H1 (cell line): ENCODE measurements around the gene CYYR1. TPM values are rescaled to one million over a fixed set of nuclear protein-coding genes. Genes with fewer than 3 reads are reported as not detected.

Experiments
- CTCF ChIA-PET: fragments of 300-600 bp; sonication (Branson Sonifier 250); formaldehyde crosslinking; loops from one replicate; lab custom pipeline; 2021; ENCODE audit not compliant: partially characterized antibody; lab: Charles Lee
- POLR2A ChIA-PET: fragments of 300-600 bp; sonication (Branson Sonifier 250); formaldehyde crosslinking; loops from one replicate; lab custom pipeline; 2021; ENCODE audit warnings: inconsistent platforms; ENCODE audit not compliant: partially characterized antibody; lab: Charles Lee
- DNase-seq, 2 experiments: peaks; one replicate each; pipeline versions ENCODE4 v3.0.0 to v3.0.0-alpha.2; 2010 to 2022; ENCODE audit warnings: low spot score in 2 of 2, low read depth in 1 of 2, mixed read lengths in 1 of 2
- FAIRE-seq: peaks from 2 replicates; lab custom pipeline; 2011; peaks lifted over from hg19 to GRCh38; lab: Jason Lieb, UNC
- H2AFZ ChIP-seq: 2 replicates; pipeline ENCODE4 v1.8.1; 2012; ENCODE audit warnings: low read length, inconsistent platforms
- H2AK5ac ChIP-seq: 2 replicates; pipeline ENCODE4 v1.6.1; 2013; ENCODE audit warnings: low read depth, low read length
- H2BK120ac ChIP-seq: replicated peaks from 2 replicates; pipeline ENCODE3; 2013; ENCODE audit warnings: low read depth, low read length, inconsistent platforms
- H2BK12ac ChIP-seq: 2 replicates; pipeline ENCODE4 v1.6.1; 2013; ENCODE audit warnings: low read depth, low read length
- H2BK15ac ChIP-seq: 2 replicates; pipeline ENCODE4 v1.6.1; 2013; ENCODE audit warnings: low read length
- H2BK20ac ChIP-seq: 2 replicates; pipeline ENCODE4 v1.6.1; 2013; ENCODE audit warnings: low read length
- H2BK5ac ChIP-seq: 2 replicates; pipeline ENCODE4 v1.6.1; 2013; ENCODE audit warnings: low read depth, low read length
- H3K14ac ChIP-seq: 2 replicates; pipeline ENCODE4 v1.6.1; 2013; ENCODE audit warnings: inconsistent platforms; ENCODE audit not compliant: insufficient read length
- H3K18ac ChIP-seq: 2 replicates; pipeline ENCODE4 v1.6.1; 2013; ENCODE audit warnings: low read length; ENCODE audit errors: extremely low read depth
- H3K23ac ChIP-seq: 2 replicates; pipeline ENCODE4 v1.6.1; 2013; ENCODE audit warnings: inconsistent platforms; ENCODE audit not compliant: insufficient read length
- H3K23me2 ChIP-seq: 2 replicates; pipeline ENCODE4 v1.6.1; 2013; ENCODE audit warnings: low read depth, low read length
- H3K27ac ChIP-seq: 2 replicates; pipeline ENCODE4 v1.6.1; 2011; ENCODE audit warnings: low read depth, low read length, inconsistent platforms
- H3K27me3 ChIP-seq, 4 experiments: replicated peaks in 1 of 4; 1 replicate in 1 of 4; 2 replicates in 3 of 4; pipeline versions ENCODE4 v1.6.1 to v1.8.1; 2011 to 2013; ENCODE audit warnings: low read length in 3 of 4, mild to moderate bottlenecking in 3 of 4, inconsistent platforms in 2 of 4, mixed read lengths in 2 of 4, moderate library complexity in 1 of 4; ENCODE audit not compliant: control insufficient read depth in 3 of 4, insufficient read depth in 3 of 4; ENCODE audit errors: extremely low read depth in 1 of 4
- H3K36me3 ChIP-seq, 4 experiments: 2 replicates each; pipeline versions ENCODE4 v1.6.1 to v1.8.1; 2011 to 2013; ENCODE audit warnings: mild to moderate bottlenecking in 4 of 4, low read length in 3 of 4, moderate library complexity in 2 of 4, control low read depth in 1 of 4, inconsistent platforms in 1 of 4; ENCODE audit not compliant: insufficient read depth in 4 of 4, control insufficient read depth in 2 of 4
- H3K4ac ChIP-seq: replicated peaks from 2 replicates; pipeline ENCODE3; 2013; ENCODE audit warnings: low read length, low read depth, mixed read lengths, inconsistent platforms; ENCODE audit not compliant: insufficient read length
- H3K4me1 ChIP-seq, 4 experiments: replicated peaks in 1 of 4; 1 replicate in 1 of 4; 2 replicates in 3 of 4; pipeline versions ENCODE4 v1.6.1 to v1.8.1; 2011 to 2013; ENCODE audit warnings: low read length in 3 of 4, inconsistent platforms in 2 of 4, mixed read lengths in 1 of 4; ENCODE audit not compliant: insufficient read depth in 4 of 4, control insufficient read depth in 3 of 4
- H3K4me2 ChIP-seq, 2 experiments: 2 replicates each; pipeline versions ENCODE4 v1.6.1 to v1.8.1; 2011 to 2013; ENCODE audit warnings: low read depth in 2 of 2, low read length in 2 of 2, control low read depth in 1 of 2, inconsistent platforms in 1 of 2, mild to moderate bottlenecking in 1 of 2; ENCODE audit not compliant: insufficient read depth in 1 of 2
- H3K4me3 ChIP-seq, 4 experiments: fragments of 200-600, 300-600 bp in 1 of 4; sonication (generic), shearing (Covaris generic), sonication (Bioruptor Twin) in 1 of 4; 2 replicates each; pipeline versions ENCODE4 v1.5.1 to v1.8.1; 2011 to 2016; ENCODE audit warnings: low read length in 4 of 4, low read depth in 3 of 4, control low read depth in 2 of 4, inconsistent platforms in 2 of 4, mild to moderate bottlenecking in 2 of 4, mixed read lengths in 1 of 4, moderate library complexity in 1 of 4; ENCODE audit not compliant: insufficient read depth in 2 of 4; ENCODE audit errors: extremely low read depth in 1 of 4
- H3K56ac ChIP-seq: replicated peaks from 2 replicates; pipeline ENCODE3; 2013; ENCODE audit warnings: low read depth, mild to moderate bottlenecking, mixed read lengths, low read length, inconsistent platforms; ENCODE audit not compliant: insufficient read length
- H3K79me1 ChIP-seq: 2 replicates; pipeline ENCODE4 v1.6.1; 2013; ENCODE audit warnings: low read depth, low read length, control low read depth
- H3K79me2 ChIP-seq, 2 experiments: 2 replicates each; pipeline versions ENCODE4 v1.6.1 to v1.8.1; 2012 to 2013; ENCODE audit warnings: low read length in 2 of 2, mild to moderate bottlenecking in 2 of 2, inconsistent platforms in 1 of 2; ENCODE audit not compliant: insufficient read depth in 2 of 2, control insufficient read depth in 1 of 2
- H3K9ac ChIP-seq, 4 experiments: replicated peaks in 1 of 4; 1 replicate in 1 of 4; 2 replicates in 3 of 4; pipeline versions ENCODE4 v1.6.1 to v1.8.1; 2011 to 2013; ENCODE audit warnings: low read depth in 3 of 4, low read length in 3 of 4, control low read depth in 2 of 4, mild to moderate bottlenecking in 2 of 4, moderate library complexity in 2 of 4, inconsistent platforms in 1 of 4; ENCODE audit errors: extremely low read depth in 1 of 4
- H3K9me3 ChIP-seq, 2 experiments: 2 replicates each; pipeline versions ENCODE4 v1.6.1 to v1.8.1; 2012 to 2013; ENCODE audit warnings: mild to moderate bottlenecking in 2 of 2, moderate library complexity in 2 of 2, control low read depth in 1 of 2, inconsistent platforms in 1 of 2, low read depth in 1 of 2, low read length in 1 of 2, mixed read lengths in 1 of 2; ENCODE audit not compliant: insufficient read depth in 2 of 2
- H4K20me1 ChIP-seq, 2 experiments: replicated peaks in 1 of 2; 2 replicates each; pipeline versions ENCODE3 to v1.8.1; 2011 to 2013; ENCODE audit warnings: inconsistent platforms in 2 of 2, low read length in 2 of 2, mild to moderate bottlenecking in 1 of 2; ENCODE audit not compliant: insufficient read depth in 2 of 2, control insufficient read depth in 1 of 2
- H4K5ac ChIP-seq: 2 replicates; pipeline ENCODE4 v1.6.1; 2013; ENCODE audit warnings: low read length, low read depth, mixed read lengths, inconsistent platforms; ENCODE audit not compliant: insufficient read length
- H4K8ac ChIP-seq: 2 replicates; pipeline ENCODE4 v1.8.0; 2013; ENCODE audit warnings: mild to moderate bottlenecking, moderate library complexity, low read length, inconsistent platforms; ENCODE audit not compliant: insufficient read depth; ENCODE audit errors: extremely low read depth
- H4K91ac ChIP-seq: replicated peaks from 2 replicates; pipeline ENCODE3; 2013; ENCODE audit warnings: low read length, mixed read lengths, inconsistent platforms; ENCODE audit not compliant: insufficient read length
- BCL11A ChIP-seq, 2 experiments: IDR thresholded peaks; one replicate each; pipeline ENCODE4 v1.6.1; 2011; ENCODE audit warnings: low read depth in 2 of 2, low read length in 2 of 2, mild to moderate bottlenecking in 2 of 2
- CBX5 ChIP-seq: fragments of 300-800, 300-1000 bp; sonication (generic); IDR thresholded peaks from 2 replicates; pipeline ENCODE4 v1.7.1; 2016; ENCODE audit warnings: antibody characterized with exemption, low read length, low read depth
- CEBPB ChIP-seq: IDR thresholded peaks from 2 replicates; pipeline ENCODE4 v1.6.1; 2012; ENCODE audit warnings: low read depth, low read length
- CHD1 ChIP-seq: IDR thresholded peaks from 2 replicates; pipeline ENCODE4 v1.6.1; 2012; ENCODE audit warnings: low read depth, low read length, improper control_type of control experiment
- MAX ChIP-seq: IDR thresholded peaks from 2 replicates; pipeline ENCODE4 v1.6.1; 2012; ENCODE audit warnings: inconsistent platforms
- PHF8 ChIP-seq: fragments of 200-600 bp; sonication (generic); conservative IDR thresholded peaks from 2 replicates; pipeline ENCODE4 v1.7.1; 2012; ENCODE audit warnings: low read depth, mild to moderate bottlenecking, inconsistent platforms, low read length, moderate library complexity
- TAF1 ChIP-seq: IDR thresholded peaks from 2 replicates; pipeline ENCODE4 v1.6.1; 2011; ENCODE audit warnings: mild to moderate bottlenecking, low read depth, low read length
- ZNF274 ChIP-seq: IDR thresholded peaks from 2 replicates; pipeline ENCODE4 v1.7.0; 2012; ENCODE audit warnings: low read length, borderline replicate concordance; ENCODE audit errors: extremely low read depth
- WGBS, 2 experiments: shearing (Covaris generic) in 1 of 2; methylation state at CpG; one replicate each; pipeline versions ENCODE4 v1.1.6 to v1.1.7; 2013 to 2015; ENCODE audit warnings: low lambda C conversion rate in 2 of 2, mixed read lengths in 2 of 2, inconsistent platforms in 1 of 2, low coverage in 1 of 2, missing lambda C conversion rate in 1 of 2; ENCODE audit not compliant: insufficient replicate concordance in 2 of 2, insufficient coverage in 1 of 2, insufficient read length in 1 of 2; ENCODE audit errors: extremely low coverage in 1 of 2, missing lambda C conversion rate in 1 of 2; 5-methylcytosine and 5-hydroxymethylcytosine counted together
- polyA plus RNA-seq, 7 experiments: library from polyadenylated mRNA; depleted of rRNA in 3 of 7; stranded (reverse) in 5 of 7; unstranded in 2 of 7; fragments of >200 nt in 5 of 7; fragments of 200-250 nt in 2 of 7; gene quantifications; 1 replicate in 5 of 7; 2 replicates in 1 of 7; 4 replicates in 1 of 7; pipeline versions ENCODE4 v1.2.1 to v1.2.3, GENCODE V29; 2011 to 2013; ENCODE audit warnings: missing spikeins in 2 of 7, mixed read lengths in 2 of 7
- total RNA-seq: library from RNA; stranded (reverse); fragmentation: NEBNext Ultra II Directional; extraction: Animal tissue kit (Norgen Biotek cat#: 25700); gene quantifications from 2 replicates; pipeline ENCODE4 v1.2.1, GENCODE V29; 2021
- TF ChIP-seq, protein P1 (sequence below): IDR thresholded peaks from 2 replicates; pipeline ENCODE4 v1.6.1; 2011; ENCODE audit warnings: low read length, improper control_type of control experiment

The CYYR1 gene
- total and polyA plus RNA-seq, 2 of the 8 experiments (the other 6 are each of a cell fraction or from before 2014, with no cell fraction given), result 12.2 to 37.9 TPM

GRCh38 chr21:26555540-26556146, 17.4 kb downstream of the CYYR1 start:
- H3K18ac ChIP-seq, result no peak overlapping the region
- H4K5ac ChIP-seq, result no peak overlapping the region
- no peak overlapping the region for H2BK5ac ChIP-seq
- no peak overlapping the region for H2BK12ac ChIP-seq
- H2BK120ac ChIP-seq, result no peak overlapping the region
- no peak overlapping the region for H3K4me2 ChIP-seq
- H3K23ac ChIP-seq, result no peak overlapping the region
- H4K91ac ChIP-seq, result no peak overlapping the region
- no peak overlapping the region for H3K9ac ChIP-seq
- no peak overlapping the region for H2BK15ac ChIP-seq
- H2AFZ ChIP-seq, result no peak overlapping the region
- H3K9me3 ChIP-seq, result no peaks in the 10 kb centered on the region
- no peak overlapping the region for H3K4ac ChIP-seq
- H3K27ac ChIP-seq, result no peak overlapping the region
- no peaks in the 10 kb centered on the region for H3K23me2 ChIP-seq
- H3K56ac ChIP-seq, result no peak overlapping the region
- H3K27me3 ChIP-seq, result no peaks in the 10 kb centered on the region
- DNase-seq (no peak), FAIRE-seq (no peak)
- CTCF ChIA-PET, result no interaction called here
- H3K79me2 ChIP-seq, result peaks cover 0 to 3% of the 10 kb centered on the region in 2 experiments; a peak in 2 of 4 replicates
- peaks cover 2% of the 10 kb centered on the region; the same call in 1 of the 2 replicates for H3K79me1 ChIP-seq
- no peaks in the 10 kb centered on the region for H3K4me1 ChIP-seq
- H4K8ac ChIP-seq, result no peak overlapping the region
- no peak overlapping the region for H3K4me3 ChIP-seq
- no peak overlapping the region for H2BK20ac ChIP-seq
- WGBS, 2 experiments, result 94% methylated on average over 1 of the region's 1 CpG; no CpG with 5 or more reads in 1 of the 2 experiments
- H4K20me1 ChIP-seq, result peaks cover 0 to 2% of the 10 kb centered on the region in 2 experiments
- POLR2A ChIA-PET, result interaction anchor here (1.3 to 1.9 kb wide), 2 partner anchors 11 to 15 kb away, joined by 3 to 5 read pairs; no protein-coding TSS in a partner anchor
- H3K36me3 ChIP-seq, result peaks cover 0 to 4% (median under 1%) of the 10 kb centered on the region in 4 experiments; a peak in 4 of 8 replicates
- no peak overlapping the region for H2AK5ac ChIP-seq
- H3K14ac ChIP-seq, result no peak overlapping the region
- TF ChIP-seq CEBPB (no peak), TAF1 (no peak), ZNF274 (no peak), CBX5 (no peak), CHD1 (no peak), BCL11A (IDR thresholded peaks at IDR 0.05; ENCODE audit: low read depth in 2 of 2, low read length in 2 of 2) (no peak), MAX (no peak), PHF8 (no peak)
- TF ChIP-seq, protein P1, sequence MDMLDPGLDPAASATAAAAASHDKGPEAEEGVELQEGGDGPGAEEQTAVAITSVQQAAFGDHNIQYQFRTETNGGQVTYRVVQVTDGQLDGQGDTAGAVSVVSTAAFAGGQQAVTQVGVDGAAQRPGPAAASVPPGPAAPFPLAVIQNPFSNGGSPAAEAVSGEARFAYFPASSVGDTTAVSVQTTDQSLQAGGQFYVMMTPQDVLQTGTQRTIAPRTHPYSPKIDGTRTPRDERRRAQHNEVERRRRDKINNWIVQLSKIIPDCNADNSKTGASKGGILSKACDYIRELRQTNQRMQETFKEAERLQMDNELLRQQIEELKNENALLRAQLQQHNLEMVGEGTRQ, result no peak
